ENCODE data around the gene BCL2L14.

- TF ChIP-seq CTCF (IDR thresholded peaks at IDR 0.05) (no peak), POLR2AphosphoS5 (IDR thresholded peaks at IDR 0.05; ENCODE audit: low read depth, low read length) (no peak)
Observed at GRCh38 chr12:12056951-12057350, 13.8 kb upstream of the BCL2L14 start.

Data from Panc1 (cell line).